SJCRH30 (cell line): ENCODE measurements around the gene KIF6. TPM values are rescaled to one million over a fixed set of nuclear protein-coding genes. Genes with fewer than 3 reads are reported as not detected.

ENCODE experiments used
- DNase-seq, 2 experiments: peaks; one replicate each; pipeline ENCODE4 v3.0.0-alpha.2; 2015 to 2020
- H3K27ac ChIP-seq: fragments of 250-450 bp; sonication (Bioruptor Pico); 2 replicates; pipeline ENCODE4 v1.5.1; 2020; ENCODE audit warnings: mild to moderate bottlenecking, moderate library complexity
- H3K27me3 ChIP-seq: fragments of 250-450 bp; sonication (Bioruptor Pico); 2 replicates; pipeline ENCODE4 v1.5.1; 2020; ENCODE audit warnings: mild to moderate bottlenecking, moderate library complexity
- H3K36me3 ChIP-seq: fragments of 250-450 bp; sonication (Bioruptor Pico); 2 replicates; pipeline ENCODE4 v1.5.1; 2020; ENCODE audit warnings: mild to moderate bottlenecking, moderate library complexity
- H3K4me1 ChIP-seq: fragments of 250-450 bp; sonication (Bioruptor Pico); 2 replicates; pipeline ENCODE4 v1.5.1; 2020; ENCODE audit warnings: mild to moderate bottlenecking, moderate library complexity
- H3K4me3 ChIP-seq: fragments of 250-450 bp; sonication (Bioruptor Pico); 2 replicates; pipeline ENCODE4 v1.5.1; 2020; ENCODE audit warnings: mild to moderate bottlenecking, moderate library complexity
- H3K9me3 ChIP-seq: fragments of 250-450 bp; sonication (Bioruptor Pico); replicated peaks from 2 replicates; pipeline ENCODE4 v1.5.1; 2020; ENCODE audit warnings: mild to moderate bottlenecking, moderate library complexity
- total RNA-seq: library from RNA; depleted of rRNA; stranded (reverse); fragments of >200 nt; shearing (Covaris generic); gene quantifications from 2 replicates; pipeline ENCODE4 v1.2.3, GENCODE V29; 2014

The KIF6 gene
- total RNA-seq, 1 experiment from 2014 or later = 0.22 TPM

DNA sequence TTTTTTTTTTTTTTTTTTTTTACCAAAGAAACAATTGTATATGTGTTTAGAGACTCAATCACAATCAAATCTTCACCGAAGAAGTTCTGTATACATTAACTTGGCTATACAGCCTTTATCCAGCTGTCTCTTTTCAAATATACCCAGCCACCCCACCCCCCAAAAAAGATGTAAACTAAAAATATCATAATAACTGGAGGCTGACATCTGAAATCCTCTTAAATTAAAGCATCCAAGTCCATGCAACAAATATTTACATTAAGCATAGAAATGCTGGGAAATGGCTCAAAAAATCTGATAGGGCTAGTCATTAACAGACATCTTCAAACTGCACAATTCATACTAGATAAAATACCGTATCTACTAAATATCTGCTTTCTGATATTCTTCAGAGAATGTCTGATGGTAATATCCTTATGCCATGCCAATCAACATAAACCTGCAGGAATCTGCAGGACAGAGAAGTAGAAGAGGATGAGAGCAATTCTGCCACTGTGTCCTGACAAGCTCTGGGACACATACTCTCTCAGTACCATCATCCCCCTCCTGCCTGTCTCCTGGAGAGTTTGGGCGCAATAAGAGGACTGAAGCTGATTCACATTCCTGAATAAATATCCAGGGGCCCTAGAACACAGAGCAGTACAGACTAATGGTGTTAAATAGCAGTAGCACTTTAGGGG, 152.4 kb downstream of the KIF6 start:
- Histone ChIP-seq H3K9me3 (no peaks in the 10 kb centered on the region), H3K36me3 (no peaks in the 10 kb centered on the region), H3K4me1 (no peaks in the 10 kb centered on the region), H3K27me3 (no peaks in the 10 kb centered on the region), H3K27ac (no peak overlapping the region), H3K4me3 (no peak overlapping the region)
- no peak for DNase-seq

- Histone ChIP-seq H3K4me3 (no peak overlapping the region), H3K9me3 (no peaks in the 10 kb centered on the region), H3K36me3 (no peaks in the 10 kb centered on the region), H3K27ac (no peak overlapping the region), H3K4me1 (no peaks in the 10 kb centered on the region), H3K27me3 (no peaks in the 10 kb centered on the region)
- DNase-seq = no peak
Measured at GRCh38 chr6:39568896-39569295, 156.3 kb downstream of the KIF6 start.

GRCh38 chr6:39567091-39567490, 158.1 kb downstream of the KIF6 start:
- H3K36me3 ChIP-seq = no peaks in the 10 kb centered on the region
- no peaks in the 10 kb centered on the region for H3K9me3 ChIP-seq
- no peak overlapping the region for H3K27ac ChIP-seq
- no peaks in the 10 kb centered on the region for H3K4me1 ChIP-seq
- no peak for DNase-seq
- H3K4me3 ChIP-seq = no peak overlapping the region
- H3K27me3 ChIP-seq = no peaks in the 10 kb centered on the region

DNA sequence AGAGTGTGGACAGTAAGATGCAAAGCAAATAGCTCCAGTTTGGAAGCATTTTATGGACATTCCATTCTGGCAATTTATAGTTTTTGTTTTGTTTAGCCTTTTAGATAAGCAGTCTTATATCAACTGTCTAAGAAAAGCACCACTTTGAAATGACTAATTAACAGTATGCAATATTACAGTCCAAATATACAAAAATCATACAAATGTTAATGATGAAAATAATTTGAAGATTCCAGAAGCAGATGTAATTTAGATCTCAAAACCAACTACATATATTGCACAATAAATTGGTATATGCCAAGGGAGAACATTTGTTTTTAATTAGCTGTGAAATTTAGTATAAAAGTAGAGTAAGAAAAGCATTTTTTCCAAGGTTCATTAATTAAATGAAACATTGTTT, 158.8 kb downstream of the KIF6 start:
- no peak for DNase-seq
- Histone ChIP-seq H3K9me3 (no peaks in the 10 kb centered on the region), H3K36me3 (no peaks in the 10 kb centered on the region), H3K27ac (no peak overlapping the region), H3K4me1 (no peaks in the 10 kb centered on the region), H3K4me3 (no peak overlapping the region), H3K27me3 (no peaks in the 10 kb centered on the region)

DNA sequence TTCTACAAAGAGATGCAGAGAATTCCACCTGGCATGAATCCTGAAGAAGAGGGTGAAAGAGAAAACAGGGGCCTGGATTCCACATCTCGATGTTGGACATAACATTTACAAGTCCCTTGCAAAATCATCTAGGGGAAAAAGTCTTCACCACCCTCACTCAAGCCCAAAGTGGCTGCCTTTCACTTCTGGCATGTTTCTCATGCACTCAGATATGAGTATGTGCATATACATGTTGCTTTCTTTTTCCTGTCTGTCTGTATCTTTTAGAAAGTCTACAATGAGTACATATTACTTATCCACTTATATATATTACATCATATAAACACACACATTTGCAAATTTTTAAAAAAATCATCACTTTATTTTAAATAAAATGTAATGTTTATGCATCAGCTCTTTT, 159.3 kb downstream of the KIF6 start:
- Histone ChIP-seq H3K9me3 (no peaks in the 10 kb centered on the region), H3K4me1 (no peaks in the 10 kb centered on the region), H3K27ac (no peak overlapping the region), H3K4me3 (no peak overlapping the region), H3K36me3 (no peaks in the 10 kb centered on the region), H3K27me3 (no peaks in the 10 kb centered on the region)
- no peak for DNase-seq

GRCh38 chr6:39563566-39564311, 161.5 kb downstream of the KIF6 start:
- H3K27ac ChIP-seq = no peak overlapping the region
- H3K4me3 ChIP-seq = no peak overlapping the region
- H3K9me3 ChIP-seq = no peaks in the 10 kb centered on the region
- peak in 1 of 2 experiments; percentile 5 for DNase-seq
- H3K27me3 ChIP-seq = no peaks in the 10 kb centered on the region
- no peaks in the 10 kb centered on the region for H3K4me1 ChIP-seq
- no peaks in the 10 kb centered on the region for H3K36me3 ChIP-seq

- DNase-seq = no peak
- no peaks in the 10 kb centered on the region for H3K27me3 ChIP-seq
- H3K9me3 ChIP-seq = no peaks in the 10 kb centered on the region
- no peak overlapping the region for H3K27ac ChIP-seq
- no peaks in the 10 kb centered on the region for H3K4me1 ChIP-seq
- H3K4me3 ChIP-seq = no peak overlapping the region
- H3K36me3 ChIP-seq = no peaks in the 10 kb centered on the region
Measured at GRCh38 chr6:39561536-39562266, 163.5 kb downstream of the KIF6 start.

DNA sequence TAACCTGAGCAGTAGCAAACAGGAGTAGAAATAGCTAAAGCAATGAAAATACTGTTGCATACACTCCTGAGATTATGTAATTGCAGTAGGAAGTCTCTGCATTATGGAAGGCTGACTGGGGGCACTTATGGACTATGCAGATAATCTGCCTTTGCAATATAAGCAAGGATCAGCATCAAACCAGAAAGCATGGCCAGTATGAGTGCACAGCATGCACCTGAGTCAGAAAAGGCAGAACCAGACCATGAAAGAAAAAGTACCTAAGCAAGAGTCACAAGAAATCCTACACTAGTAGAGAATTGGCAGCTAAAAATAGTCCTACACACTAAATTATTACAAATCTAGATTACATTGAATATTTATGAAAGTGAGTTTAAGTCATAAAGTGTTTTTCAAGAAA, 164.3 kb downstream of the KIF6 start:
- Histone ChIP-seq H3K27me3 (no peaks in the 10 kb centered on the region), H3K4me1 (no peaks in the 10 kb centered on the region), H3K9me3 (no peaks in the 10 kb centered on the region), H3K36me3 (no peaks in the 10 kb centered on the region), H3K4me3 (no peak overlapping the region), H3K27ac (no peak overlapping the region)
- no peak for DNase-seq

GRCh38 chr6:39558591-39559190, 166.5 kb downstream of the KIF6 start:
- no peaks in the 10 kb centered on the region for H3K36me3 ChIP-seq
- H3K27ac ChIP-seq = no peak overlapping the region
- no peak for DNase-seq
- H3K27me3 ChIP-seq = no peaks in the 10 kb centered on the region
- no peaks in the 10 kb centered on the region for H3K9me3 ChIP-seq
- H3K4me1 ChIP-seq = no peaks in the 10 kb centered on the region
- no peak overlapping the region for H3K4me3 ChIP-seq

GRCh38 chr6:39558079-39558478, 167.1 kb downstream of the KIF6 start:
- Histone ChIP-seq H3K27ac (no peak overlapping the region), H3K27me3 (no peaks in the 10 kb centered on the region), H3K36me3 (no peaks in the 10 kb centered on the region), H3K4me1 (no peaks in the 10 kb centered on the region), H3K9me3 (no peaks in the 10 kb centered on the region), H3K4me3 (no peak overlapping the region)
- no peak for DNase-seq

- no peaks in the 10 kb centered on the region for H3K36me3 ChIP-seq
- DNase-seq = no peak
- no peaks in the 10 kb centered on the region for H3K27me3 ChIP-seq
- H3K9me3 ChIP-seq = no peaks in the 10 kb centered on the region
- no peak overlapping the region for H3K4me3 ChIP-seq
- no peak overlapping the region for H3K27ac ChIP-seq
- no peaks in the 10 kb centered on the region for H3K4me1 ChIP-seq
Measured at GRCh38 chr6:39555136-39555535, 170.1 kb downstream of the KIF6 start.

DNA sequence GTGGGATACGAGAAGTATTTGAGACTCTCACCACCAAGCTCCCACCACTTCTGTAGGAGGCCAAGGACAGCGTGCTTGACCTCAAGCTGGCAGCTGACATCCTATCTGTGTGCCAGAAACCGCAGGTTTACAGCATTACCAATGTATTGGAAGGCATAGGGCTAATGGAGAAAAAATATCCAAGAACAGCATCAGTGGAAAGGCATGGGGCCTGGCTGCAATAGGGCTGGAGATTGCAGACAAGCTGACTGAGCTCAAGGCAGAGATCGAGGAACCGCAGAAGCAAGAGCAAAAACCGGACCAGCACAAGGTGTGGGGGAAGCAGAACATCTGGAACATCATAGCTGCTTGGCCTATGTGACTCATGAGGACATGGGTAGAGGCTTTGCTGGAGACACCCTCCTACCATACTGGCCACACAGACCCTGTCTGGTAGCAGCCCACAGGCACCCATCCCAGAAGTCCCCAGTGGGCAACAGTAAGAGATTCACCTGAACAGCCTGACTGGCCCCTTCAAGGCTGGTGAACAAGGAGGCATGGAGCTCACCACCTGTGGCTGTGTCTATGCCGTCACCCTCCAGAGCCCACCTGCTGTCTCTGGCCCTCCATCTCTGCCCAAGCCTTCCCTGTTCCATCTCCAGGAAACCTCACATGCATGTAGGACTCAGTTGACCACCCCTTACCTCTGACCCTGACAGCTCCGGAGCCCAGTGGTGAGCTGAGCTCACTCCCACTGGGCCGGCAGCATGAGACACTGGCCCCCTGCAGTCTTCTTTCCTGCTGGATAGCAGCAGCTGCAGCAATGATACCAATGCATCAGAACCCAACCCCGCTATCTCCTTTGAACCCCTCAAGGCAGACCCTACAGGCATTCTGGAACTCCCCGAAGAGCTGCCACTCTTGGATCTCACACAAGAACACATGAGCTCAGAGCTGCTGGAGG, 171.1 kb downstream of the KIF6 start:
- Histone ChIP-seq H3K36me3 (no peaks in the 10 kb centered on the region), H3K4me3 (no peak overlapping the region), H3K9me3 (no peaks in the 10 kb centered on the region), H3K4me1 (no peaks in the 10 kb centered on the region), H3K27me3 (no peaks in the 10 kb centered on the region), H3K27ac (no peak overlapping the region)
- peak; percentile 38 for DNase-seq

DNA sequence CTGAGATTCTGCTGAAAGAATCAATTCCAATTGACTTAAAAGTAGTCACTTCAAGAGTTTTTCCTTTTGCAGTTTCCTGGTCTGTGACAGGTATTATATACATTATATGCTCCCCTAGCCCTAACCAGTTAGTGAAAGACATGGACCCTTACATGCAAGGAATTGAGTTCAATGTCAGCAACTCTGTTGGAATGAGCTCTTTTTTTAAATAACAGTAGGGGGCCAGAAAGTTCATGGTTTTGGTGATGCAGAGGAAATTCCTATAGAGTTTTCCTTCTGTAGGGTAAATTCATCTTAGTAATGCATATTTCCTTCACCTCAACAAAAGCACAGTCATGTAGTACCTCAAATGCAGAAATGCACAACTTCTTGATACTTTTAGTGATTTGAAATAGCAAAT, 172.2 kb downstream of the KIF6 start:
- no peak for DNase-seq
- no peaks in the 10 kb centered on the region for H3K9me3 ChIP-seq
- H3K36me3 ChIP-seq = no peaks in the 10 kb centered on the region
- no peak overlapping the region for H3K27ac ChIP-seq
- H3K4me3 ChIP-seq = no peak overlapping the region
- no peaks in the 10 kb centered on the region for H3K27me3 ChIP-seq
- no peaks in the 10 kb centered on the region for H3K4me1 ChIP-seq

- Histone ChIP-seq H3K27me3 (no peaks in the 10 kb centered on the region), H3K9me3 (no peaks in the 10 kb centered on the region), H3K27ac (no peak overlapping the region), H3K4me1 (no peaks in the 10 kb centered on the region), H3K36me3 (no peaks in the 10 kb centered on the region), H3K4me3 (no peak overlapping the region)
- no peak for DNase-seq
Measured at GRCh38 chr6:39550191-39550590, 175.0 kb downstream of the KIF6 start.
